HEK293 (cell line): Measurements from ENCODE around the gene DYNC1I1.

Experiments
- CTCF ChIA-PET: fragments of 350-600 bp; formaldehyde crosslinking; extraction: SDS; loops from one replicate; lab custom pipeline; 2021; ENCODE audit warnings: antibody characterized with exemption; lab: Yijun Ruan, JAX
- POLR2A ChIA-PET: fragments of 300-600 bp; formaldehyde crosslinking; extraction: SDS; loops from one replicate; lab custom pipeline; 2020; ENCODE audit warnings: antibody characterized with exemption, inconsistent platforms; lab: Yijun Ruan, JAX
- H3K27ac ChIP-seq: fragments of 200-500 bp; sonication (Bioruptor generic); 2 replicates; pipeline ENCODE4 v1.5.1; 2014; ENCODE audit warnings: low read depth, low read length, control low read depth, inconsistent platforms; ENCODE audit errors: extremely low read depth
- H3K36me3 ChIP-seq, 2 experiments: fragments of 200-500 bp in 1 of 2; sonication (Bioruptor generic) in 1 of 2; 1 replicate in 1 of 2; 2 replicates in 1 of 2; pipeline ENCODE4 v1.5.1; 2014 to 2017; ENCODE audit warnings: inconsistent platforms in 2 of 2, low read length in 2 of 2; ENCODE audit not compliant: control insufficient read depth in 2 of 2, insufficient read depth in 1 of 2
- H3K4me1 ChIP-seq: fragments of 200-500 bp; sonication (Bioruptor generic); 2 replicates; pipeline ENCODE4 v1.5.1; 2014; ENCODE audit warnings: mild to moderate bottlenecking, low read length, inconsistent platforms; ENCODE audit not compliant: control insufficient read depth, insufficient read depth
- H3K4me3 ChIP-seq: 2 replicates; pipeline ENCODE4 v1.5.1; 2011; ENCODE audit warnings: low read depth, mild to moderate bottlenecking, control low read depth, low read length, moderate library complexity
- H3K9me3 ChIP-seq: fragments of 200-500 bp; sonication (Bioruptor generic); 2 replicates; pipeline ENCODE4 v1.5.1; 2014; ENCODE audit warnings: low read depth, low read length, inconsistent platforms; ENCODE audit not compliant: control insufficient read depth, insufficient read depth
- HOXD13 ChIP-seq: sonication (generic); formaldehyde crosslinking; IDR thresholded peaks from 2 replicates; pipeline ENCODE4 v1.8.0; 2022; ENCODE audit warnings: missing genetic modification reagents, borderline replicate concordance
- REPIN1 ChIP-seq: fragments of 450-650 bp; formaldehyde crosslinking; IDR thresholded peaks from 2 replicates; pipeline ENCODE4 v1.5.1; 2017; ENCODE audit warnings: missing biosample characterization, missing genetic modification characterization, low read depth
- SCRT1 ChIP-seq: fragments of 450-650 bp; formaldehyde crosslinking; IDR thresholded peaks from 2 replicates; pipeline ENCODE4 v1.5.1; 2016; ENCODE audit warnings: missing biosample characterization, missing genetic modification characterization, borderline replicate concordance
- ZBTB7A ChIP-seq: fragments of 450-650 bp; formaldehyde crosslinking; IDR thresholded peaks from 2 replicates; pipeline ENCODE4 v1.5.1; 2016; ENCODE audit warnings: low read depth, missing biosample characterization, missing genetic modification characterization
- ZNF132 ChIP-seq: fragments of 450-650 bp; formaldehyde crosslinking; IDR thresholded peaks from 2 replicates; pipeline ENCODE4 v1.5.1; 2017; ENCODE audit warnings: missing biosample characterization, missing genetic modification characterization, borderline replicate concordance
- ZNF155 ChIP-seq: fragments of 450-650 bp; formaldehyde crosslinking; IDR thresholded peaks from 2 replicates; pipeline ENCODE4 v1.5.1; 2016; ENCODE audit warnings: missing biosample characterization, missing genetic modification characterization
- ZNF16 ChIP-seq: fragments of 450-650 bp; formaldehyde crosslinking; IDR thresholded peaks from 2 replicates; pipeline ENCODE4 v1.5.1; 2016; ENCODE audit warnings: low read depth, missing biosample characterization, missing genetic modification characterization
- ZNF169 ChIP-seq: fragments of 450-650 bp; formaldehyde crosslinking; IDR thresholded peaks from 2 replicates; pipeline ENCODE4 v1.5.1; 2016; ENCODE audit warnings: missing biosample characterization, missing genetic modification characterization
- ZNF2 ChIP-seq: fragments of 450-650 bp; formaldehyde crosslinking; IDR thresholded peaks from 2 replicates; pipeline ENCODE4 v1.5.1; 2016; ENCODE audit warnings: missing biosample characterization, missing genetic modification characterization
- ZNF350 ChIP-seq: fragments of 450-650 bp; formaldehyde crosslinking; IDR thresholded peaks from 2 replicates; pipeline ENCODE4 v1.5.0; 2017; ENCODE audit warnings: missing biosample characterization, mild to moderate bottlenecking, missing genetic modification characterization
- ZNF514 ChIP-seq: fragments of 450-650 bp; formaldehyde crosslinking; IDR thresholded peaks from 2 replicates; pipeline ENCODE4 v1.5.1; 2016; ENCODE audit warnings: missing biosample characterization, missing genetic modification characterization
- ZNF544 ChIP-seq: fragments of 450-650 bp; formaldehyde crosslinking; IDR thresholded peaks from 2 replicates; pipeline ENCODE4 v1.5.0; 2017; ENCODE audit warnings: missing biosample characterization, missing genetic modification characterization
- ZNF626 ChIP-seq: fragments of 450-650 bp; sonication (Bioruptor Pico); formaldehyde crosslinking; IDR thresholded peaks from 2 replicates; pipeline ENCODE4 v1.5.1; 2018; ENCODE audit warnings: missing biosample characterization, missing genetic modification characterization, inconsistent platforms
- ZNF768 ChIP-seq: fragments of 450-650 bp; formaldehyde crosslinking; IDR thresholded peaks from 2 replicates; pipeline ENCODE4 v1.5.1; 2018; ENCODE audit warnings: missing biosample characterization, mild to moderate bottlenecking, missing genetic modification characterization
- ZNF785 ChIP-seq: fragments of 450-650 bp; formaldehyde crosslinking; IDR thresholded peaks from 2 replicates; pipeline ENCODE4 v1.5.1; 2016; ENCODE audit warnings: missing biosample characterization, missing genetic modification characterization
- ZNF843 ChIP-seq: fragments of 450-650 bp; formaldehyde crosslinking; IDR thresholded peaks from 2 replicates; pipeline ENCODE4 v1.5.1; 2016; ENCODE audit warnings: missing biosample characterization, missing genetic modification characterization
- TF ChIP-seq, protein P1 (sequence below): fragments of 450-650 bp; formaldehyde crosslinking; IDR thresholded peaks from 2 replicates; pipeline ENCODE4 v1.5.1; 2016; ENCODE audit warnings: missing biosample characterization, missing genetic modification characterization
- TF ChIP-seq, protein P2 (sequence below): fragments of 450-650 bp; formaldehyde crosslinking; IDR thresholded peaks from 2 replicates; pipeline ENCODE4 v1.5.1; 2016; ENCODE audit warnings: missing biosample characterization, missing genetic modification characterization
- TF ChIP-seq, protein P3 (sequence below): fragments of 450-650 bp; formaldehyde crosslinking; IDR thresholded peaks from 2 replicates; pipeline ENCODE4 v1.5.1; 2016; ENCODE audit warnings: missing biosample characterization, missing genetic modification characterization
- TF ChIP-seq, protein P4 (sequence below): fragments of 450-650 bp; formaldehyde crosslinking; IDR thresholded peaks from 2 replicates; pipeline ENCODE4 v1.5.1; 2016; ENCODE audit warnings: missing biosample characterization, missing genetic modification characterization

Gene DYNC1I1

DNA sequence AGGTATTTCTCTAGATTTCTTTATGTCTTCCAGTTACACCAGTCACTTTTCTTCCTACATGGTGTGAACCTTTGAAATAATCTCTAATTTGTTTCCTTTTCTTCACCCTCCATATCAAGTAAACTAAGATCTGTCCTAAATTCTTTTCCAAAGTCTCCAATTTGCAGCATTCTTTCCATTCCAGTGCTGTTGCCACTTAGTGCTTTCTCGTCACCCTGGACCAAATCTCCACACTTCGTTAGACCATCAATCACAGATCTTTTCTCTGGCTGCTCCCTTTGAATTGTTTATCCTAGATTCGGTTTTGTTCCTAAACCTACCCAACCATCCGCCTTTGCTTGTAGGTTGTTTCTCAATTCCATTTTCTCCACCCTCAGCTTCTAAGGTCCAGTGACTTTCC is 74.7 kb downstream of the DYNC1I1 start:
- H3K4me1 ChIP-seq = no peaks in the 10 kb centered on the region
- no peaks in the 10 kb centered on the region for H3K36me3 ChIP-seq
- no peak overlapping the region for H3K27ac ChIP-seq
- no peak overlapping the region for H3K4me3 ChIP-seq
- TF ChIP-seq ZNF16 (tag by site-specific recombination) (no peak), ZNF514 (no peak), ZNF169 (tag by site-specific recombination) (no peak), ZNF843 (no peak), ZNF785 (tag by site-specific recombination) (no peak), SCRT1 (no peak), REPIN1 (tag by site-specific recombination) (no peak), ZNF132 (tag by site-specific recombination) (no peak), ZNF544 (tag by site-specific recombination) (no peak), ZNF2 (no peak), ZNF626 (no peak), ZNF768 (tag by site-specific recombination) (no peak), HOXD13 (CRISPR knock-in tag) (no peak), ZBTB7A (tag by site-specific recombination) (no peak), ZNF155 (tag by site-specific recombination) (no peak), ZNF350 (no peak)
- TF ChIP-seq, protein P1, sequence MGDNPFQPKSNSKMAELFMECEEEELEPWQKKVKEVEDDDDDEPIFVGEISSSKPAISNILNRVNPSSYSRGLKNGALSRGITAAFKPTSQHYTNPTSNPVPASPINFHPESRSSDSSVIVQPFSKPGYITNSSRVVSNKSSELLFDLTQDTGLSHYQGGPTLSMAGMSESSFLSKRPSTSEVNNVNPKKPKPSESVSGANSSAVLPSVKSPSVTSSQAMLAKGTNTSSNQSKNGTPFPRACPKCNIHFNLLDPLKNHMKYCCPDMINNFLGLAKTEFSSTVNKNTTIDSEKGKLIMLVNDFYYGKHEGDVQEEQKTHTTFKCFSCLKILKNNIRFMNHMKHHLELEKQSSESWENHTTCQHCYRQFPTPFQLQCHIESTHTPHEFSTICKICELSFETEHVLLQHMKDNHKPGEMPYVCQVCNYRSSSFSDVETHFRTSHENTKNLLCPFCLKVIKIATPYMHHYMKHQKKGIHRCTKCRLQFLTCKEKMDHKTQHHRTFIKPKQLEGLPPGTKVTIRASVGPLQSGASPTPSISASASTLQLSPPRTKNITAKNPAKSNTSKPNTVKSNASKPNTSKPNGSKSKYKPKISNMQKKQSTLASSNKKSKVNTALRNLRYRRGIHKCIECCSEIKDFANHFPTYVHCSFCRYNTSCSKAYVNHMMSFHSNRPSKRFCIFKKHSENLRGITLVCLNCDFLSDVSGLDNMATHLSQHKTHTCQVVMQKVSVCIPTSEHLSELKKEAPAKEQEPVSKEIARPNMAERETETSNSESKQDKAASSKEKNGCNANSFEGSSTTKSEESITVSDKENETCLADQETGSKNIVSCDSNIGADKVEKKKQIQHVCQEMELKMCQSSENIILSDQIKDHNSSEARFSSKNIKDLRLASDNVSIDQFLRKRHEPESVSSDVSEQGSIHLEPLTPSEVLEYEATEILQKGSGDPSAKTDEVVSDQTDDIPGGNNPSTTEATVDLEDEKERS (tag by site-specific recombination) = no peak
- TF ChIP-seq, protein P2, sequence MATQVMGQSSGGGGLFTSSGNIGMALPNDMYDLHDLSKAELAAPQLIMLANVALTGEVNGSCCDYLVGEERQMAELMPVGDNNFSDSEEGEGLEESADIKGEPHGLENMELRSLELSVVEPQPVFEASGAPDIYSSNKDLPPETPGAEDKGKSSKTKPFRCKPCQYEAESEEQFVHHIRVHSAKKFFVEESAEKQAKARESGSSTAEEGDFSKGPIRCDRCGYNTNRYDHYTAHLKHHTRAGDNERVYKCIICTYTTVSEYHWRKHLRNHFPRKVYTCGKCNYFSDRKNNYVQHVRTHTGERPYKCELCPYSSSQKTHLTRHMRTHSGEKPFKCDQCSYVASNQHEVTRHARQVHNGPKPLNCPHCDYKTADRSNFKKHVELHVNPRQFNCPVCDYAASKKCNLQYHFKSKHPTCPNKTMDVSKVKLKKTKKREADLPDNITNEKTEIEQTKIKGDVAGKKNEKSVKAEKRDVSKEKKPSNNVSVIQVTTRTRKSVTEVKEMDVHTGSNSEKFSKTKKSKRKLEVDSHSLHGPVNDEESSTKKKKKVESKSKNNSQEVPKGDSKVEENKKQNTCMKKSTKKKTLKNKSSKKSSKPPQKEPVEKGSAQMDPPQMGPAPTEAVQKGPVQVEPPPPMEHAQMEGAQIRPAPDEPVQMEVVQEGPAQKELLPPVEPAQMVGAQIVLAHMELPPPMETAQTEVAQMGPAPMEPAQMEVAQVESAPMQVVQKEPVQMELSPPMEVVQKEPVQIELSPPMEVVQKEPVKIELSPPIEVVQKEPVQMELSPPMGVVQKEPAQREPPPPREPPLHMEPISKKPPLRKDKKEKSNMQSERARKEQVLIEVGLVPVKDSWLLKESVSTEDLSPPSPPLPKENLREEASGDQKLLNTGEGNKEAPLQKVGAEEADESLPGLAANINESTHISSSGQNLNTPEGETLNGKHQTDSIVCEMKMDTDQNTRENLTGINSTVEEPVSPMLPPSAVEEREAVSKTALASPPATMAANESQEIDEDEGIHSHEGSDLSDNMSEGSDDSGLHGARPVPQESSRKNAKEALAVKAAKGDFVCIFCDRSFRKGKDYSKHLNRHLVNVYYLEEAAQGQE (tag by site-specific recombination) = no peak
- TF ChIP-seq, protein P3, sequence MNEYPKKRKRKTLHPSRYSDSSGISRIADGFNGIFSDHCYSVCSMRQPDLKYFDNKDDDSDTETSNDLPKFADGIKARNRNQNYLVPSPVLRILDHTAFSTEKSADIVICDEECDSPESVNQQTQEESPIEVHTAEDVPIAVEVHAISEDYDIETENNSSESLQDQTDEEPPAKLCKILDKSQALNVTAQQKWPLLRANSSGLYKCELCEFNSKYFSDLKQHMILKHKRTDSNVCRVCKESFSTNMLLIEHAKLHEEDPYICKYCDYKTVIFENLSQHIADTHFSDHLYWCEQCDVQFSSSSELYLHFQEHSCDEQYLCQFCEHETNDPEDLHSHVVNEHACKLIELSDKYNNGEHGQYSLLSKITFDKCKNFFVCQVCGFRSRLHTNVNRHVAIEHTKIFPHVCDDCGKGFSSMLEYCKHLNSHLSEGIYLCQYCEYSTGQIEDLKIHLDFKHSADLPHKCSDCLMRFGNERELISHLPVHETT (tag by site-specific recombination) = no peak
- TF ChIP-seq, protein P4, sequence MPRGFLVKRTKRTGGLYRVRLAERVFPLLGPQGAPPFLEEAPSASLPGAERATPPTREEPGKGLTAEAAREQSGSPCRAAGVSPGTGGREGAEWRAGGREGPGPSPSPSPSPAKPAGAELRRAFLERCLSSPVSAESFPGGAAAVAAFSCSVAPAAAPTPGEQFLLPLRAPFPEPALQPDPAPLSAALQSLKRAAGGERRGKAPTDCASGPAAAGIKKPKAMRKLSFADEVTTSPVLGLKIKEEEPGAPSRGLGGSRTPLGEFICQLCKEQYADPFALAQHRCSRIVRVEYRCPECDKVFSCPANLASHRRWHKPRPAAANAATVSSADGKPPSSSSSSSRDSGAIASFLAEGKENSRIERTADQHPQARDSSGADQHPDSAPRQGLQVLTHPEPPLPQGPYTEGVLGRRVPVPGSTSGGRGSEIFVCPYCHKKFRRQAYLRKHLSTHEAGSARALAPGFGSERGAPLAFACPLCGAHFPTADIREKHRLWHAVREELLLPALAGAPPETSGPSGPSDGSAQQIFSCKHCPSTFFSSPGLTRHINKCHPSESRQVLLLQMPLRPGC = no peak
- ChIA-PET POLR2A (no interaction called here), CTCF (interaction anchor here (1.7 kb wide), 1 partner anchor 9 kb away, joined by 4 read pairs; no protein-coding TSS in a partner anchor)
- no peaks in the 10 kb centered on the region for H3K9me3 ChIP-seq
